GM23248 (cell line): ENCODE measurements around the gene PIP5KL1. TPM values are rescaled to one million over a fixed set of nuclear protein-coding genes. Genes with fewer than 3 reads are reported as not detected.
A peak's percentile ranks its signal among the peaks of the same experiment; 100 is the strongest.

Experiments
- DNase-seq: peaks from one replicate; pipeline ENCODE4 v3.0.0-alpha.2; 2015
- H2AFZ ChIP-seq: fragments of 200-600 bp; sonication (generic); 2 replicates; pipeline ENCODE4 v1.6.1; 2016; ENCODE audit warnings: antibody characterized with exemption
- H3F3A ChIP-seq: fragments of 200-600 bp; sonication (generic); 2 replicates; pipeline ENCODE4 v1.6.1; 2016; ENCODE audit warnings: mild to moderate bottlenecking, antibody characterized with exemption, mixed run types; ENCODE audit not compliant: insufficient read depth
- H3K27ac ChIP-seq: fragments of 200-600 bp; sonication (generic); 2 replicates; pipeline ENCODE4 v1.5.1; 2016; ENCODE audit warnings: mild to moderate bottlenecking
- H3K27me3 ChIP-seq: fragments of 200-600 bp; sonication (generic); replicated peaks from 2 replicates; pipeline ENCODE4 v1.6.1; 2016; ENCODE audit warnings: mild to moderate bottlenecking; ENCODE audit not compliant: insufficient read depth
- H3K36me3 ChIP-seq: fragments of 200-600 bp; sonication (generic); 2 replicates; pipeline ENCODE4 v1.6.1; 2016; ENCODE audit warnings: low read depth, mild to moderate bottlenecking
- H3K4me1 ChIP-seq: fragments of 200-600 bp; sonication (generic); 2 replicates; pipeline ENCODE4 v1.6.1; 2016; ENCODE audit warnings: mild to moderate bottlenecking; ENCODE audit not compliant: insufficient read depth
- H3K4me2 ChIP-seq: fragments of 200-600 bp; sonication (generic); one replicate; pipeline ENCODE4 v1.6.1; 2016; ENCODE audit warnings: mild to moderate bottlenecking; ENCODE audit not compliant: unreplicated experiment
- H3K4me3 ChIP-seq: fragments of 200-600 bp; sonication (generic); 2 replicates; pipeline ENCODE4 v1.5.1; 2016; ENCODE audit warnings: mild to moderate bottlenecking
- H3K79me2 ChIP-seq: fragments of 200-600 bp; sonication (generic); 2 replicates; pipeline ENCODE4 v1.6.1; 2016; ENCODE audit warnings: mild to moderate bottlenecking; ENCODE audit not compliant: insufficient read depth
- H3K9ac ChIP-seq: fragments of 200-600 bp; sonication (generic); 2 replicates; pipeline ENCODE4 v1.6.1; 2016; ENCODE audit warnings: mild to moderate bottlenecking
- H3K9me2 ChIP-seq: fragments of 200-600 bp; sonication (generic); 2 replicates; pipeline ENCODE4 v1.6.1; 2016; ENCODE audit warnings: mixed run types, mild to moderate bottlenecking, moderate library complexity; ENCODE audit not compliant: insufficient read depth
- H3K9me3 ChIP-seq: fragments of 200-600 bp; sonication (generic); one replicate; pipeline ENCODE4 v1.6.1; 2017; ENCODE audit warnings: low read depth
- H4K20me1 ChIP-seq: fragments of 200-600 bp; sonication (generic); 2 replicates; pipeline ENCODE4 v1.6.0; 2016; ENCODE audit not compliant: insufficient read depth
- EZH2 ChIP-seq: fragments of 200-600 bp; sonication (generic); IDR thresholded peaks from 2 replicates; pipeline ENCODE4 v1.6.1; 2018; ENCODE audit warnings: antibody characterized with exemption, mild to moderate bottlenecking; ENCODE audit not compliant: insufficient read depth, poor library complexity, severe bottlenecking
- EZH2phosphoT487 ChIP-seq: fragments of 200-600 bp; sonication (generic); IDR thresholded peaks from 2 replicates; pipeline ENCODE4 v1.6.1; 2018; ENCODE audit warnings: antibody characterized with exemption, moderate library complexity, mild to moderate bottlenecking, low read depth; ENCODE audit not compliant: insufficient read depth
- WGBS, 2 experiments: methylation state at CpG; one replicate each; pipeline ENCODE4 v1.1.6; 2015 to 2017; ENCODE audit warnings: low lambda C conversion rate in 2 of 2, low coverage in 1 of 2; ENCODE audit errors: missing lambda C conversion rate in 2 of 2; 5-methylcytosine and 5-hydroxymethylcytosine counted together
- in situ Hi-C: fragments of 300-500 bp; cut with MboI; formaldehyde crosslinking; loops from 2 replicates; pipeline ENCODE4 v1.15.0; 2020
- polyA plus RNA-seq: library from polyadenylated mRNA; unstranded; fragments of >200 nt; fragmentation: Nextera tagmentation; extraction: Ambion mirVana; gene quantifications from 2 replicates; pipeline ENCODE4 v1.2.1, GENCODE V29; 2016
- total RNA-seq: library from RNA; depleted of rRNA; stranded (reverse); fragments of >200 nt; shearing (Covaris generic); gene quantifications from 2 replicates; pipeline ENCODE4 v1.2.3, GENCODE V29; 2014

PIP5KL1 gene
- total and polyA plus RNA-seq, 2 experiments from 2014 or later, result 5.5 to 8.8 TPM

DNA sequence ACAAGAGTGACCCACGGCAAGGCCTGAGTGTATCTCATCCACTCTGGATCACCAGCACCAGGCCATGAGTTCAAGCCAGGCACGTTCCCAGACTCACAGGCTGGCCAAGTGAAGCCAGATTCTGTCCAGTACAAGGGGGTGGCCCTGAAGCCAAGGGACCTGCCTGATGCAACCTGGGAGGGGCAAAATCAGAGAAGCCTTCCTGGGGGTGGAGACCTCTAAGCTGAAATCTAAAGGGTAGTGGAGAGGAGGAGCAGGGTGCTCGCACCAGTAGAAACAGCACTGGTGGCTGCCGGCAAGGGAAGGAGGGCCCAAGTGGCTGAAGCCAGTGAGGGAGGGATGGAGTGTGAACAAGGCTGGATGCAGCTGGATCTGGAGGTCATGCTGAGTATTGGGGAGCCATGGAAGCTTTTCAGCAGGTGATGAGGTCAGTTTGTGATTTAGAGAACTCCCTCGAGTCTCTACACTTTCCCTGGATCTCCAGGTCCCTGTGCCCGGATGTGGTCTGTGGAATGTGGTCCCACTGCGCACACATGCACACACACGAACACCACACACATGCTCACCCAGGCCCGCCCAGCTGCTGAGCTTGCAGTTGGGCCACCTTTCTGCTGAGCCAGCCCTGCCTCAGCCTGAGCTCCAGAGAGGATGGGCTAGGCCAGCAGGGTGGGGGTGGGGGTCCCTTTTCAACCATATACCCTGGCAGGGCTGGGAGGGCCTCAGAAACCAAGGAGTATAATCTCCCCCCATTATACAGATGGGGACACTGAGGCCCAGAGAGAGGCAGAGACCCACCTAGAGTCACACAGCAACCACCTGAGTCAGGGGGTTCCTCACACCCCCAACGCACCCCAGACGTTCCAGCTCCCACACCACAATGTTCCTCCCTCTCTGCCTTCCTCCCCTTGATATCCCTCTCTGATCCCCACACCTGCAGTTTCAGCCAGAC is 1.6 kb downstream of the PIP5KL1 start:
- no peak overlapping the region for H3K27ac ChIP-seq
- no peaks in the 10 kb centered on the region for H3K27me3 ChIP-seq
- H3K9ac ChIP-seq, result no peak overlapping the region
- peaks cover 27% of the 10 kb centered on the region for H3K4me1 ChIP-seq
- H3K4me2 ChIP-seq, result no peak overlapping the region
- peaks cover 20% of the 10 kb centered on the region for H3F3A ChIP-seq
- no peaks in the 10 kb centered on the region for H4K20me1 ChIP-seq
- no peak overlapping the region for H2AFZ ChIP-seq
- in situ Hi-C loops, result no loop called here
- H3K9me3 ChIP-seq, result no peaks in the 10 kb centered on the region
- TF ChIP-seq EZH2 (no peak), EZH2phosphoT487 (no peak)
- WGBS, 2 experiments, result 72 to 73% methylated on average over 11 of the region's 11 CpGs
- DNase-seq, result peak; percentile 33
- H3K4me3 ChIP-seq, result no peak overlapping the region
- no peaks in the 10 kb centered on the region for H3K36me3 ChIP-seq
- H3K79me2 ChIP-seq, result 0 out of 2 replicates have a peak, but pooled peaks cover 5% of the 10 kb centered on the region
- H3K9me2 ChIP-seq, result no peaks in the 10 kb centered on the region

DNA sequence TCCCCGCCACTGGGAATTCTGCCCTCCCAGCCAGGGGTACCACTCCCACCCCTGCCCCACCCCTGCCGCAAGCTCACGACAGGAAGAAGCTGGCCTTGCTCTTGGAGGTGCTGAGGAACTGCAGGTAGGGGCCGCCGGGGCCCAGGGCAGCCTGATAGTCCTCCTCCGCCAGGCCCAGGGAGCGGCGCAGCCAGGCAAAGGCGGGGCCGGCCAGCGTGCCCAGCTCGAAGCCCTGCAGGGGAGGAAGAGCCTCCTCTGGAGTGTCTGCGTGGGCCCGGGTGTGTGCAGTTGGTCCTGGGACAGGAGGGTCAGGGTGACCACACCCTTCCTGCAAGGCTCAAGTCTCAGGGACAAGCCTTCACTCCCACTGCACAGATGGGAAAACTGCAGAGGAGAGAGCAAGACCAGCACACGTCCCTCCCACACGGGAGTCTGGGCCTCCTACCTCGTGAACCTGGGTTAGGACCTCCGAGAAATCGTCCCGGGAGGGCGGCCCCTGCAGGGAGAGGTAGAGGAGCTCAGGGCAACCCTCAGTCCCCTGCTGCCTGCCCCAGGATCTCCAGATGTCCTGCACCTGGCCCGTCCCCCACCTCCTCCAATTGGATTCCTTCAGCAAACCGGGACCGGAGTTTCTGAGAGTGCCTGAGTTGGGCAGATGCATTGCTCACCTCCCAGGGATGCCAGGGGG is 2.4 kb downstream of the PIP5KL1 start:
- WGBS, 2 experiments, result 19 to 25% methylated on average over 22 to 23 of the region's 24 CpGs
- no peaks in the 10 kb centered on the region for H4K20me1 ChIP-seq
- peak overlapping the region; percentile 41 for H3K4me2 ChIP-seq
- H3K9me2 ChIP-seq, result no peaks in the 10 kb centered on the region
- H3K4me1 ChIP-seq, result peaks cover 33% of the 10 kb centered on the region
- peak overlapping the region; percentile 31; the same call in 1 of the 2 replicates for H3K4me3 ChIP-seq
- TF ChIP-seq EZH2phosphoT487, result no peak
- no peak for TF ChIP-seq EZH2
- in situ Hi-C loops, result no loop called here
- no peaks in the 10 kb centered on the region for H3K9me3 ChIP-seq
- H3K36me3 ChIP-seq, result no peaks in the 10 kb centered on the region
- H3K79me2 ChIP-seq, result no peaks in the 10 kb centered on the region
- no peaks in the 10 kb centered on the region for H3K27me3 ChIP-seq
- DNase-seq, result peak; percentile 55
- no peak overlapping the region for H3K27ac ChIP-seq
- H3K9ac ChIP-seq, result 0 out of 2 replicates have a peak overlapping the region, but pooled peaks have one; percentile 11
- H2AFZ ChIP-seq, result no peak overlapping the region
- H3F3A ChIP-seq, result peaks cover 24% of the 10 kb centered on the region

DNA sequence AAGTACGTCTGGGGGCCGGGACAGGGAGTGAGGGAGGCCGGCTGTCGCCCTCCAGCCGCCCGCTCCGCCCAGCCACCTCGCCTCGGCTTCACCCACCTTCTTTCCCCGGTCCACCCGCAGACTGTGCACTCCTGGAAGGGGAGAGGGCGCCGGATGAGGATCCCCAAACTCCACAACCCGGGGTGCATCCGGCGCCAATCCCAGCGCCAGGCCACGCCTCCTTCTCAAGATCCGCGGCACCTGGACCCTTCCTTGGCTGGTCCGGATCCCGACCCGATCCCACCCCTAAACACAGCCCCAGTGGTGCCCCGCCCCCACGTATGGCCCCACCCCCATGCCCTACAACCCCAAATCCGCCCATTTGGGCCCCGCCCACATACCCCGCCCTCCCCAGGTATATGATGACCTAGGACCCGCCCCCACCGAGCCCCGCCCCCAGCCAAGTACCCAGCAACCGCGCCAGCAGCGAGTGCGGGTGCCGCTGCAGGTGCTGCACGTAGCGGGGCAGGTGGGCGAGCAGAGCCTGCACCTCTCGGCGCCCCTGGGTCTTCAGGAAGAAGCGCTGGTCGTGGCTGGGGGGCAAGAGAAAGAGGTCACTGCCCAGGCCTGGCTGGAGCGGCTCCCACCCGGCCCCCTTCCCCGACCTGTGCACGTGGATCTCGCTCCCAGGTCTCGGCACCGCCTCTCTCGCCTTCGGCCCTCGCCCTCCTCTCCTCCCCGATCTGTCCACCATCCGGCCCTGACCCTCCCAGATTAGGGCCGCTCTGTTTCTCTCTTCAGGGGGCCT is 3.2 kb downstream of the PIP5KL1 start:
- H2AFZ ChIP-seq, result no peak overlapping the region

DNA sequence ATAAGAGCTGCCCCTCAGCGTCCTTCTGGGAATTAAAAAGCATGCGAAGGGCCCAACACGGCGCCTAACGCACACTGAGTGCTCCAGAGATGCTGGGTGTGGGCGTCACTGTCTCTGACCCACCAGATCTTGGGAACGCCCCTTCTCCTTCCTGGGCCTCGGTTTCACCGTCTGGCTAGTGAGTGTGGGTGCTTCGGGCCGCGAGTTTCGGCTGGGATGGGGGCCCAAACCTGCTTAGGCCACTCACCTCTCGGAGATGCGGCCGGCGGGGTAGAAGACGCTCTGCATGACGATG is 3.7 kb downstream of the PIP5KL1 start:
- 28 to 29% methylated on average over 18 to 19 of the region's 19 CpGs for WGBS, 2 experiments
- Histone ChIP-seq H3K27ac (no peak overlapping the region), H3F3A (peaks cover 34% of the 10 kb centered on the region), H3K9me2 (no peaks in the 10 kb centered on the region), H3K9me3 (no peaks in the 10 kb centered on the region), H4K20me1 (no peaks in the 10 kb centered on the region), H2AFZ (no peak overlapping the region), H3K36me3 (no peaks in the 10 kb centered on the region), H3K9ac (peak overlapping the region; percentile 49), H3K4me3 (peak overlapping the region; percentile 55), H3K79me2 (no peaks in the 10 kb centered on the region), H3K27me3 (no peaks in the 10 kb centered on the region), H3K4me2 (peak overlapping the region; percentile 20), H3K4me1 (peaks cover 33% of the 10 kb centered on the region)
- TF ChIP-seq EZH2phosphoT487 (no peak), EZH2 (no peak)
- DNase-seq, result peak; percentile 49
- in situ Hi-C loops, result no loop called here

More for the DNA sequence above, 3.2 kb downstream of the PIP5KL1 start:
- no peaks in the 10 kb centered on the region for H3K9me2 ChIP-seq
- no peaks in the 10 kb centered on the region for H3K27me3 ChIP-seq
- H3K9me3 ChIP-seq, result no peaks in the 10 kb centered on the region
- no peaks in the 10 kb centered on the region for H3K79me2 ChIP-seq
- H4K20me1 ChIP-seq, result no peaks in the 10 kb centered on the region
- peak overlapping the region; percentile 41 for H3K4me2 ChIP-seq
- DNase-seq, result no peak
- peaks cover 32% of the 10 kb centered on the region for H3F3A ChIP-seq
- H3K9ac ChIP-seq, result peak overlapping the region; percentile 49
- peak overlapping the region; percentile 55 for H3K4me3 ChIP-seq
- WGBS, 2 experiments, result 4 to 9% methylated on average over 10 to 52 of the region's 56 CpGs
- TF ChIP-seq EZH2phosphoT487 (no peak), EZH2 (no peak)
- H3K27ac ChIP-seq, result no peak overlapping the region
- in situ Hi-C loops, result no loop called here
- peaks cover 33% of the 10 kb centered on the region for H3K4me1 ChIP-seq
- H3K36me3 ChIP-seq, result no peaks in the 10 kb centered on the region
